GM21360 (cell line): Measurements from ENCODE around the gene PLCD1.

Experiments used
- ATAC-seq: cut with Tn5 transposase; IDR thresholded peaks from one replicate; pipeline ENCODE4 v1.9.1; 2021; ENCODE audit warnings: mild to moderate bottlenecking, moderate library complexity; ENCODE audit not compliant: unreplicated experiment

The PLCD1 gene

GRCh38 chr3:38017445-38018295, 11.8 kb downstream of the PLCD1 start:
- no peak for ATAC-seq

GRCh38 chr3:38016847-38017444, 12.5 kb downstream of the PLCD1 start:
- ATAC-seq = no peak

- ATAC-seq = no peak
Observed at GRCh38 chr3:38016410-38016809, 13.0 kb downstream of the PLCD1 start.

GRCh38 chr3:38015984-38016383, 13.5 kb downstream of the PLCD1 start:
- no peak for ATAC-seq

- ATAC-seq = no peak
Observed at GRCh38 chr3:38015485-38015884, 14.0 kb downstream of the PLCD1 start.

- ATAC-seq = no peak
Observed at GRCh38 chr3:38011111-38011510, 18.3 kb downstream of the PLCD1 start.

GRCh38 chr3:38009807-38010591, 19.4 kb downstream of the PLCD1 start:
- no peak for ATAC-seq

- no peak for ATAC-seq
Observed at GRCh38 chr3:38008971-38009580, 20.4 kb downstream of the PLCD1 start.

GRCh38 chr3:38008191-38008701, 21.2 kb downstream of the PLCD1 start:
- ATAC-seq = no peak

- no peak for ATAC-seq
Observed at GRCh38 chr3:38007754-38008090, 21.7 kb downstream of the PLCD1 start.

GRCh38 chr3:38006445-38006995, 22.9 kb downstream of the PLCD1 start:
- no peak for ATAC-seq

- ATAC-seq = no peak
Observed at GRCh38 chr3:38006031-38006430, 23.4 kb downstream of the PLCD1 start.

GRCh38 chr3:38005076-38006020, 24.1 kb downstream of the PLCD1 start:
- ATAC-seq = no peak

- ATAC-seq = peak; percentile 52
Observed at GRCh38 chr3:38004415-38005075, 24.9 kb downstream of the PLCD1 start.

- ATAC-seq = no peak
Observed at GRCh38 chr3:38003817-38004414, 25.5 kb downstream of the PLCD1 start.

GRCh38 chr3:38003371-38003816, 26.0 kb downstream of the PLCD1 start:
- ATAC-seq = no peak

GRCh38 chr3:38002940-38003339, 26.5 kb downstream of the PLCD1 start:
- no peak for ATAC-seq

GRCh38 chr3:38002291-38002876, 27.1 kb downstream of the PLCD1 start:
- ATAC-seq = no peak
